Nephron (organoid): ENCODE results near the gene CAMK2G.

Experiments
- H3K27ac Mint-ChIP-seq, 3 experiments: 2 replicates each; pipeline ENCODE4 v1.8.0; 2020; ENCODE audit warnings: mixed read lengths in 3 of 3, mild to moderate bottlenecking in 2 of 3, moderate library complexity in 1 of 3
- H3K27me3 Mint-ChIP-seq: 2 replicates; pipeline ENCODE4 v1.8.0; 2021; ENCODE audit warnings: low read depth, mild to moderate bottlenecking, moderate library complexity, mixed read lengths
- H3K36me3 Mint-ChIP-seq: 2 replicates; pipeline ENCODE4 v1.8.0; 2020; ENCODE audit warnings: low read depth, mixed read lengths
- H3K4me1 Mint-ChIP-seq: 2 replicates; pipeline ENCODE4 v1.8.0; 2020; ENCODE audit warnings: mixed read lengths
- H3K4me3 Mint-ChIP-seq, 3 experiments: 2 replicates each; pipeline ENCODE4 v1.8.0; 2020; ENCODE audit warnings: mild to moderate bottlenecking in 3 of 3, mixed read lengths in 3 of 3, moderate library complexity in 2 of 3
- H3K9me3 Mint-ChIP-seq: 2 replicates; pipeline ENCODE4 v1.8.0; 2020; ENCODE audit warnings: mixed read lengths
- CTCF ChIP-seq, 3 experiments: fragments of 200-600 bp; sonication (generic); IDR thresholded peaks; one replicate each; pipeline ENCODE4 v1.5.0; 2021; ENCODE audit warnings: antibody characterized with exemption in 3 of 3; ENCODE audit not compliant: unreplicated experiment in 3 of 3

The CAMK2G gene

DNA sequence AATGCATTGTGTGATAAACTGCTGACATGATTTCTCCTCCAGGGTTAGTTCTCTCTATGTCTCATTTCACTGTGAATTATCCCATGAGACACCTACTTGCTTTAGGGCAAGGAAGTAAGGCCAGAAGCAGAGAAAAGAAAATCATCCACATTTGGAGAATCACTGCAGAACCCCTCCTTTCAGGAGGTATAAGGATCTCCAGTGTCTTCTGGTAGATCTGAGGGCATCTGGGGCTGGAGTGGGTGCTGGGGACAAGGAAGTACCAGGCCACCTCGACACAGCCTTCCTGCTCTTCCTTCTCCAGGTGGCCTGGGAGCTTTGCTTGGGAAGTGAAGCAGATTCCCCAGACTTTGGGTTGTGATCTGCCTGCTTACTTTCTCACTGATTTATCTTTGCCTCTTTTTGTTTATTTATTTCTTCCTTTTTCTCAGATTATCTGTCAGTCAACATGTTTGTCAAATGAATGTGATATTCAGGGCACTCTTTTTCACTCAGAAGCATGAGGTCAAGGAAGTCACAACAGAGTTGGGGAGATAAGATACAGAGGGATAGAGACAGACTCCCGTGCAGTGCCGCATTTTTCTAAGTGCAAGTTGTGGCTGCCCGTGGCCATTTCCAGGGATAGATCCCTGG is 12.4 kb upstream of the CAMK2G start:
- H3K4me1 Mint-ChIP-seq = peaks cover 33% of the 10 kb centered on the region
- no peak for TF ChIP-seq CTCF (IDR thresholded peaks at IDR 0.05; ENCODE audit: unreplicated experiment in 3 of 3)
- no peaks in the 10 kb centered on the region for H3K36me3 Mint-ChIP-seq
- peak overlapping the region; percentile 21 to 97 (median 83) for H3K27ac Mint-ChIP-seq
- no peaks in the 10 kb centered on the region for H3K27me3 Mint-ChIP-seq
- H3K4me3 Mint-ChIP-seq = peak overlapping the region in 2 of 3 experiments; percentile 7 to 48
- H3K9me3 Mint-ChIP-seq = no peaks in the 10 kb centered on the region

DNA sequence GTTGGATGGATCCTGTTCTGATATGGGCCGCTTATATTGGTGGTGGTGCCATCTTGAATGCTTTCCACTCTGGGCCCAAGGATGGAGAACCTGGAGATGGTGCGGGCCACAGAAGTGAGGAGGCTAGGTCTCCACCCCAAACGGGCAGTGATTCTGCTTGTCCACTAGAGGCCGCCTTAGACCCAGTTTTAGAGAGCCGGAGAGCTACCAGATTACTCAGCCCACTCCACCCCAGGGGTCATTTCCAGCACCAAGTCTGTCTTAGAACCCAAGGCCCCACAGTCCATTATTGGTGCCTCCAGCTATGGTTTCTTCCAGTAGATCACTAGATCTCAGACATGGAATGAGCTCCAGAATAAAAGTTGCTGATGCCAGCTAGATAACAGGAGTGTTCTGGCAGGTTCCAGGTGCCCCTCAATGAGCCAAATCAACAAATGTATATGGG is 11.8 kb upstream of the CAMK2G start:
- Mint-ChIP-seq H3K9me3 (no peaks in the 10 kb centered on the region), H3K36me3 (no peaks in the 10 kb centered on the region), H3K4me1 (peaks cover 33% of the 10 kb centered on the region), H3K27ac (peak overlapping the region in 2 of 3 experiments; percentile 83 to 97), H3K4me3 (no peak overlapping the region), H3K27me3 (peaks cover 3% of the 10 kb centered on the region)
- TF ChIP-seq CTCF (IDR thresholded peaks at IDR 0.05; ENCODE audit: unreplicated experiment in 3 of 3) = peak; percentile 77 to 93 (median 87)

DNA sequence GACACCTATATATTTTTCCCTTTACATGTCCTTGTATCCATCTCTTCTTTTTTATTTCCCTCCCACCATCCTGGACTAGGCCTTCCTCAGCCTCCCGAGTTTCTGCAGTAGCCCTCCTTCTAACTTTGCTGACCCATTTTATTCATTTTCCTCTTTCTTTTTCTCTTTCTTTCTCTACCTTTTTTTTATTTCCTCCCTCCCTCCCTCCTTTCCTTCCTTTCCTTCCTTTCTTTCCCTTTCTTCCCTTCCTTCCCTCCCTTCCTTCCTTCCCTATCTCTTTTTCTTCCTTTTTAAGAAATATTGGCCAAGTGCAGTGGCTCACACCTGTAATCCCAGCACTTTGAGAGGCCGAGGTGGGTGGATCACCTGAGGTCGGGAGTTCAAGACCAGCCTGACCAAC is 9.7 kb upstream of the CAMK2G start:
- Mint-ChIP-seq H3K27ac (no peak overlapping the region), H3K9me3 (no peaks in the 10 kb centered on the region), H3K4me1 (peaks cover 37% of the 10 kb centered on the region), H3K4me3 (no peak overlapping the region), H3K27me3 (peaks cover 18% of the 10 kb centered on the region), H3K36me3 (no peaks in the 10 kb centered on the region)
- TF ChIP-seq CTCF (IDR thresholded peaks at IDR 0.05; ENCODE audit: unreplicated experiment in 3 of 3) = no peak

GRCh38 chr10:73881221-73881919 is 7.0 kb upstream of the CAMK2G start:
- TF ChIP-seq CTCF (IDR thresholded peaks at IDR 0.05; ENCODE audit: unreplicated experiment in 3 of 3) = no peak
- Mint-ChIP-seq H3K4me3 (no peak overlapping the region), H3K9me3 (no peaks in the 10 kb centered on the region), H3K4me1 (peaks cover 11% of the 10 kb centered on the region), H3K36me3 (no peaks in the 10 kb centered on the region), H3K27me3 (peaks cover 26% of the 10 kb centered on the region), H3K27ac (no peak overlapping the region)

GRCh38 chr10:73879296-73880173 is 5.2 kb upstream of the CAMK2G start:
- peak; percentile 67 to 83 (median 76) for TF ChIP-seq CTCF (IDR thresholded peaks at IDR 0.05; ENCODE audit: unreplicated experiment in 3 of 3)
- Mint-ChIP-seq H3K36me3 (no peaks in the 10 kb centered on the region), H3K4me3 (no peak overlapping the region), H3K27me3 (peaks cover 30% of the 10 kb centered on the region), H3K9me3 (no peaks in the 10 kb centered on the region), H3K4me1 (peaks cover 12% of the 10 kb centered on the region), H3K27ac (no peak overlapping the region)
